Measurements from ENCODE around the gene WNT11.

- TF ChIP-seq MAX (IDR thresholded peaks at IDR 0.05; ENCODE audit: low read depth, low read length) (peak; percentile 58; the same call in 1 of the 2 replicates), MYC (IDR thresholded peaks at IDR 0.05; ENCODE audit: low read depth, low read length) (peak; percentile 42; the same call in 1 of the 2 replicates)
Measured at GRCh38 chr11:76207642-76208401, 1.5 kb upstream of the WNT11 start.
